ENCODE measurements around the gene DLG2.

Gene DLG2

DNA sequence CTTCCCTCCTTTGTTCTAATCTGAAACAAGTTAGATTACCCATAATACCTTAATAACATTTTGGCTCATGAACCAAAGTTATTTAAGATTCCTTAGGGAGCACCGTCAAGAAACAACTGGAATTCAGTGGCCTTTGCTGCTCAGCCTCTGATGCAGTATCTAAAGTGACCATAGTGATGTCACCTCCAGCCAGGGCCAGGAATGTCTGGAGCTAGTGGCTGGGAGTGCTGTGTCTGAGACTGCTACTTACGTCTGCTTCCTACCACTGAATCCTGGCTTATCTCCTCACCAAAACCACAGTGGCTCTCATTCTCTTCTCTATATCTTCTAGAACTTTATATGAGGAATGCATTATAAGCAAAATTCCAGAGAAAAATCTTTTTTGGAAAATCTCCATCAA, 658.0 kb downstream of the DLG2 start:
- H3K9ac ChIP-seq (ENCODE audit: low read length), result no peak overlapping the region
- H4K20me1 ChIP-seq (ENCODE audit: insufficient read depth, low read length), result no peaks in the 10 kb centered on the region
- no peak overlapping the region for H3K4me3 ChIP-seq (ENCODE audit: low read length)
- no peaks in the 10 kb centered on the region for H3K36me3 ChIP-seq (replicated peaks; ENCODE audit: low read depth, low read length)
- H3K79me2 ChIP-seq (ENCODE audit: low read length), result no peaks in the 10 kb centered on the region
- no peaks in the 10 kb centered on the region for H3K4me1 ChIP-seq (ENCODE audit: low read length)
- no peak overlapping the region for H3K4me2 ChIP-seq (ENCODE audit: low read length)
- no peak overlapping the region for H3K27ac ChIP-seq (ENCODE audit: low read length)
- no peak overlapping the region for H2AFZ ChIP-seq (ENCODE audit: low read depth, low read length)
- H3K9me3 ChIP-seq (ENCODE audit: insufficient read depth, low read length), result no peaks in the 10 kb centered on the region
- TF ChIP-seq, protein P1, sequence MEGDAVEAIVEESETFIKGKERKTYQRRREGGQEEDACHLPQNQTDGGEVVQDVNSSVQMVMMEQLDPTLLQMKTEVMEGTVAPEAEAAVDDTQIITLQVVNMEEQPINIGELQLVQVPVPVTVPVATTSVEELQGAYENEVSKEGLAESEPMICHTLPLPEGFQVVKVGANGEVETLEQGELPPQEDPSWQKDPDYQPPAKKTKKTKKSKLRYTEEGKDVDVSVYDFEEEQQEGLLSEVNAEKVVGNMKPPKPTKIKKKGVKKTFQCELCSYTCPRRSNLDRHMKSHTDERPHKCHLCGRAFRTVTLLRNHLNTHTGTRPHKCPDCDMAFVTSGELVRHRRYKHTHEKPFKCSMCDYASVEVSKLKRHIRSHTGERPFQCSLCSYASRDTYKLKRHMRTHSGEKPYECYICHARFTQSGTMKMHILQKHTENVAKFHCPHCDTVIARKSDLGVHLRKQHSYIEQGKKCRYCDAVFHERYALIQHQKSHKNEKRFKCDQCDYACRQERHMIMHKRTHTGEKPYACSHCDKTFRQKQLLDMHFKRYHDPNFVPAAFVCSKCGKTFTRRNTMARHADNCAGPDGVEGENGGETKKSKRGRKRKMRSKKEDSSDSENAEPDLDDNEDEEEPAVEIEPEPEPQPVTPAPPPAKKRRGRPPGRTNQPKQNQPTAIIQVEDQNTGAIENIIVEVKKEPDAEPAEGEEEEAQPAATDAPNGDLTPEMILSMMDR (IDR thresholded peaks at IDR 0.05; ENCODE audit: low read depth, low read length), result no peak
- TF ChIP-seq EZH2phosphoT487 (IDR thresholded peaks at IDR 0.05; ENCODE audit: low read depth), result no peak
- H3K27me3 ChIP-seq (ENCODE audit: low read depth, low read length), result no peaks in the 10 kb centered on the region

DNA sequence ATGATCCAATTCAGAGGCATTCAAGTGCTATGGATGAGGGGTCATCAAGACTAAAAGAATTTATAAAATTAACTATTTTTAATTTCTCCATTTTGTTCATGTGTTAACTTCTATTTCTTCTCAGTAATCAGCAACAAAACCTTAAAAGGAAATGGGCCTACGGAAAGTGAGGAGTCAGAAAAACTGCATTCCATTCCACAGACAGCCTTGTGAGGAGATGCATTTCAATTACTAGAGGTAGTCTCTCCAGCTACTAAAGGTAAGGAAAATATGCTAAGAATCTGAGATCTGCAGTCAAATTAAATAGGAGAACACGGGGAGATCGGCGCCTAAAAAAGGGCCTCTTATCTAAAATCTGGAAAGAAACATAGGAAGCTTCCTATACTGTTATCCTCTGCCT, 661.7 kb downstream of the DLG2 start:
- TF ChIP-seq, protein P1 (IDR thresholded peaks at IDR 0.05; ENCODE audit: low read depth, low read length), result no peak
- no peak for TF ChIP-seq EZH2phosphoT487 (IDR thresholded peaks at IDR 0.05; ENCODE audit: low read depth)
- H3K4me1 ChIP-seq (ENCODE audit: low read length), result no peaks in the 10 kb centered on the region
- H3K27me3 ChIP-seq (ENCODE audit: low read depth, low read length), result no peaks in the 10 kb centered on the region
- H3K9ac ChIP-seq (ENCODE audit: low read length), result no peak overlapping the region
- H4K20me1 ChIP-seq (ENCODE audit: insufficient read depth, low read length), result no peaks in the 10 kb centered on the region
- no peak overlapping the region for H2AFZ ChIP-seq (ENCODE audit: low read depth, low read length)
- no peak overlapping the region for H3K27ac ChIP-seq (ENCODE audit: low read length)
- no peaks in the 10 kb centered on the region for H3K9me3 ChIP-seq (ENCODE audit: insufficient read depth, low read length)
- no peaks in the 10 kb centered on the region for H3K36me3 ChIP-seq (replicated peaks; ENCODE audit: low read depth, low read length)
- H3K4me2 ChIP-seq (ENCODE audit: low read length), result no peak overlapping the region
- H3K4me3 ChIP-seq (ENCODE audit: low read length), result no peak overlapping the region
- H3K79me2 ChIP-seq (ENCODE audit: low read length), result no peaks in the 10 kb centered on the region

DNA sequence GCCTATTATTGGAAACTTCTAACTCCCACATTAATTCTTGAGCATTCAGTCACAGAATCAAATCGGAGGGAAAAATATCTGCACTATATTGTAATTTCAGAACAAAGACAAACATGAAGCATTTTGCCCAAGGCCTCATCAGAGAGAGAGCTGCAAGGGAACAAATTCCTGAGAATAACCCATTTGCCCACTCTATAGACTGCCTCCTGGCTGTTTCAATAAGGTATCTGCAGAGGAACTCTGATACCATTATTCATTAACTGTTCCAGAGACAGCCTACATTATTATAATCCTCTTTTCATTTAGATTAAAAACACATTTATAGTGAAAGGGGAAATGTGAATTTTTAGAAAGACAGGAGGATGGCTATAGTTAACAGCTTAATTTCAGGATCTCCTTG, 663.9 kb downstream of the DLG2 start:
- no peaks in the 10 kb centered on the region for H3K27me3 ChIP-seq (ENCODE audit: low read depth, low read length)
- H3K9me3 ChIP-seq (ENCODE audit: insufficient read depth, low read length), result no peaks in the 10 kb centered on the region
- no peak for TF ChIP-seq EZH2phosphoT487 (IDR thresholded peaks at IDR 0.05; ENCODE audit: low read depth)
- TF ChIP-seq, protein P1 (IDR thresholded peaks at IDR 0.05; ENCODE audit: low read depth, low read length), result no peak; the same call in 1 of the 2 replicates
- H3K4me3 ChIP-seq (ENCODE audit: low read length), result no peak overlapping the region
- 0 out of 2 replicates have a peak, but pooled peaks cover 3% of the 10 kb centered on the region for H3K4me1 ChIP-seq (ENCODE audit: low read length)
- no peaks in the 10 kb centered on the region for H3K36me3 ChIP-seq (replicated peaks; ENCODE audit: low read depth, low read length)
- H3K79me2 ChIP-seq (ENCODE audit: low read length), result no peaks in the 10 kb centered on the region
- H3K4me2 ChIP-seq (ENCODE audit: low read length), result no peak overlapping the region
- no peak overlapping the region for H3K9ac ChIP-seq (ENCODE audit: low read length)
- no peaks in the 10 kb centered on the region for H4K20me1 ChIP-seq (ENCODE audit: insufficient read depth, low read length)
- H2AFZ ChIP-seq (ENCODE audit: low read depth, low read length), result no peak overlapping the region
- H3K27ac ChIP-seq (ENCODE audit: low read length), result no peak overlapping the region

DNA sequence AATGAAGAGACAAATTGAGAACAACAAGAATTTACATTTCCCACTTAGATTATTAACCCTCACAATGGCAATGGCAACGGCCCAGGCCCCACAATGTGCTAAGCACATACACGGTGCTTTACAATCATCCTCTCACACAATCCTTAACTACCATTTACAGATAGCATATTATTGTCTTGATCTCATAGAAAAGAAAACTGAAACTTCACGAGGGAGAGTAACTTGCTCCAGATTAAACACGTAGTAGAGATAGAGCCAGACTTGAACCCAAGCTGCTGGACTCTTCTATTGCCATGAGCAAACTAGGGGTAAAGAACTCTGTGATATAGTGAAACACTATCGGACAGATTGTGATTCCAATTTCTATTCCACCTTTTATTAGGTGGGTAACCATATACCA, 665.1 kb downstream of the DLG2 start:
- H3K9ac ChIP-seq (ENCODE audit: low read length), result no peak overlapping the region
- H3K4me1 ChIP-seq (ENCODE audit: low read length), result 0 out of 2 replicates have a peak, but pooled peaks cover 3% of the 10 kb centered on the region
- H3K4me2 ChIP-seq (ENCODE audit: low read length), result no peak overlapping the region
- no peak for TF ChIP-seq EZH2phosphoT487 (IDR thresholded peaks at IDR 0.05; ENCODE audit: low read depth)
- TF ChIP-seq, protein P1 (IDR thresholded peaks at IDR 0.05; ENCODE audit: low read depth, low read length), result no peak
- no peaks in the 10 kb centered on the region for H3K27me3 ChIP-seq (ENCODE audit: low read depth, low read length)
- no peak overlapping the region for H3K4me3 ChIP-seq (ENCODE audit: low read length)
- H3K79me2 ChIP-seq (ENCODE audit: low read length), result no peaks in the 10 kb centered on the region
- no peak overlapping the region for H3K27ac ChIP-seq (ENCODE audit: low read length)
- 0 out of 2 replicates have a peak overlapping the region, but pooled peaks have one; percentile 29 for H2AFZ ChIP-seq (ENCODE audit: low read depth, low read length)
- no peaks in the 10 kb centered on the region for H4K20me1 ChIP-seq (ENCODE audit: insufficient read depth, low read length)
- no peaks in the 10 kb centered on the region for H3K36me3 ChIP-seq (replicated peaks; ENCODE audit: low read depth, low read length)
- no peaks in the 10 kb centered on the region for H3K9me3 ChIP-seq (ENCODE audit: insufficient read depth, low read length)
